Endometrial microvascular endothelial cells (primary cell): ENCODE data around the gene COL5A2. TPM values are rescaled to one million over a fixed set of nuclear protein-coding genes. Genes with fewer than 3 reads are reported as not detected.

Source experiments
- in situ Hi-C: cut with HindIII; loops from 2 replicates; pipeline ENCODE4 v1.10.0; 2017; ENCODE audit warnings: low sequenced_read_pairs, low pct_unique_long_range_greater_than_20kb; ENCODE audit errors: inconsistent ontology term
- total RNA-seq: library from RNA; depleted of rRNA; stranded (reverse); fragments of >200 nt; gene quantifications from one replicate; pipeline ENCODE4 v1.2.3, GENCODE V29; 2015; ENCODE audit errors: inconsistent ontology term

Gene COL5A2
- total RNA-seq, 1 donor from 2014 or later = 41.6 TPM

DNA sequence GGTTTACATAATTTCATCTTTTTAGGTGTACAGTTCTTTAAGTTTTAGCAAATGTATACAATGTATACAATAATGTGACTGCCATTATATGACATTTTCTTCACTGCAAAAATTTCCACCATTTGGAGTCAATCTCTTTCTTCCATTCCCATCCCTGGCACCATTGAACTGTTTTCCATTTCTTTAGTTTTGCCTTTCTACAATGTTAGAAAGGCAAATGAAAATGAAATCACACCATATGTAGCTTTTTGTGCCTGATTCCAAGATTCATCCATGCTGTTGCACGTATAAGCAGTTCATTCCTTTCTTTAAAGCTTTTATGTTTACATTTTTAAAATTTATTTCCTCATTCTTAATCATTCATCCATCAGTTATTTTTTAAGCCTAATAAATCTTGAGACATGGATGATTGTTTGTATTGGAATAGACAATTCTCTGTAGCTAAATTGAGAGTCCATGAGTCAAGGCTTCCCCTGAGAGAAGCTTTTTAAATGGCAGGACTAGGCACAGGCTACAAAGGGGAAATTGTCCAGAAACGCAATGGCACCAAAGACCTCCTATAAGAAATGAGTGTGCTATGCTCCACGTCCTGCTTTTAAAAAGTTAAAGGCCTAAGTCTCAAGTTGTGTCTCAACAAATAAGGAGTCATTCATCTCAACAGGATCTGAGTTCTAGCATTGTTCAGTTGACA is 8.7 kb upstream of the COL5A2 start:
- in situ Hi-C loops = no loop called here

DNA sequence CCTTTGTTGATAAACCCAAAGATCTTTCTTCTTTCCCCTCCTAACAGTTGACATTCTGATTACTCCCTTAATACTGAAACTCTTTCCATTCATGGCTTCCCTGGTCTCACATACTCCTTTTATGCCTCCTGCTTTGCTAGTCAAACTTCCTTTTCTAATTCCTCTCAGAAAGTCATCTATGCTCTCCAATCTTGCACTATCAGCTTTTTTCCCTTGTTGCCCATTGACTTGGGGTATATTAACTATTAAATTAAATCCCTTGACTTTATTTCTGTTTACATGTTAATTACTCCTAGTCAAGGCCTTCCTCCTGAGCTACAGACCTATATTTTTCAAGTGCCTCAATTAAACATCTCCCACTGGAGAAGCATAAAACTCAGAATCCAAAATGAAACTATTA is 3.6 kb upstream of the COL5A2 start:
- in situ Hi-C loops = no loop called here

DNA sequence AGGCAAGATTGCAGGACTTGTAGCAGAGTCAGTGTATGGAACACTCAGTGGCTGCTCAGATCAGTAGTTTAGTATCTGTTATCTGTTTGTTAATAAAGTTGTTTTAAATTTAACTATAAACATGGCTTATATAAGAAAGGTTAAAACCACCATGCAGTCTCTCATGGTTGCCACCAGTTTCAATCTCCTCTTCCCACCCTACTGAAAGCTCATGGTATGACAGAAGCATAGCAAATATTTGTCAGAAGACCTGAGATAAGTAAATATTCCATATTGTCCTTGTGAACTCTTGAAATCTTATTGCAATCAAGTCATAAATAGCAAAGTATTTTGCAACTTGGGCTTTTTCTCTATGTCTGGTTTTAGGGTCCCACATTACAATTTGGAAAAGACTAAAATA is 2.1 kb upstream of the COL5A2 start:
- in situ Hi-C loops = no loop called here

DNA sequence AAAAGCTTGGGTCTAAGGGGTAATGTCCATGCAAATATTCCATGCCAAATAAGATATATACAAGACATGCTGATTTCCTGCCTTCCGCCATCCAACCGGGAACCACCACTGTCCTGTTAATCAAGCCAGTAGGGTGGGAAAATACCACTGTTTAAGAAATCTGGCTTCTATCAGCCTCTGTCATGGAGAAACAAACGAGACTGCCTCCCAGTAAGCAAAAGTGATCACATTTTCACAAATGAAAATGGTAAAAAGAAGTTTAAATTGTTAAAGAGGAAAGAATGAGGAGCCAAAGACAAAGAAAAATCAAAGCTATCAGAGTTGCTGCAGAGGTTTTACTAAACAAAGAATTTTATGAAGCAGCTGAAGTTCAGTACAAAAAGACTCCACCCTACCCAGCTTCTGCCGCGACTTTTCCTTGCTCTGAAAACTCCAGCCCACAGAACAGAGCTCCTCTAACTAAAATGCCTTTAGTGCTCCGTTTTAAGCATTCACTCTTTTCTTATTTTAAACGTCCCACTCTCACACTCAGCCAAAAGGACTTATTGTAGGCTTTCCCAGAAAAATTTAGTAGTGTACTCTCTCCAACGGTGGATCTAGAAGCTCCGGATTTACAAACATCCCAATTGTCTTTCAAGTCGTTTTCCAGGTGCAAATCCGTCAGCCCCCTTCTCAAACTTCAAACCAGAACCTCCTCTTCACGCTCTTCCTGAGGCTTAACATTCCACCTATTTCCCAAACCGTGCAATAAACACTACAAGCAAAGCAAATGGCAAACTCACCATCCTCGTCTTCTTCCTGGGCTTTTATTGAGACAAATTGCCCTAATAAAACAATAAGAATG is 613 bp downstream of the COL5A2 start:
- in situ Hi-C loops = no loop called here

DNA sequence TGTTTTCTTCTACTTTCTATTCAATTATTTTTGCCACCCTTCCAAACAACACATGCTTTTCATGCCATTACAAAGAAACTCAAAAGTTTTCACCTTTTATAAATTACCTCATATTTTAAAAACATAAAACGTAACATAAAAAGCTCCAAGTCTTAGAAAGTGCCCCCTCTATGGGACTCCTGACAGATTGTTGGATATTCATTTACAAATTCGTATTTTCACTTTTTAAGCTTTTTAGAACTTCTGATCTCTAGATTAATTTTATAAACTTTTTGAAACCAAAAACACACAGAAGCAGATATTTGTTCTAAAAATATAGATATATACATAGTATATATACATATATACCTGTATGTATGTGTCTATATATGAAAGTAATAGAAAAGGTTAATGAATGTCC is 1.5 kb downstream of the COL5A2 start:
- in situ Hi-C loops = no loop called here

DNA sequence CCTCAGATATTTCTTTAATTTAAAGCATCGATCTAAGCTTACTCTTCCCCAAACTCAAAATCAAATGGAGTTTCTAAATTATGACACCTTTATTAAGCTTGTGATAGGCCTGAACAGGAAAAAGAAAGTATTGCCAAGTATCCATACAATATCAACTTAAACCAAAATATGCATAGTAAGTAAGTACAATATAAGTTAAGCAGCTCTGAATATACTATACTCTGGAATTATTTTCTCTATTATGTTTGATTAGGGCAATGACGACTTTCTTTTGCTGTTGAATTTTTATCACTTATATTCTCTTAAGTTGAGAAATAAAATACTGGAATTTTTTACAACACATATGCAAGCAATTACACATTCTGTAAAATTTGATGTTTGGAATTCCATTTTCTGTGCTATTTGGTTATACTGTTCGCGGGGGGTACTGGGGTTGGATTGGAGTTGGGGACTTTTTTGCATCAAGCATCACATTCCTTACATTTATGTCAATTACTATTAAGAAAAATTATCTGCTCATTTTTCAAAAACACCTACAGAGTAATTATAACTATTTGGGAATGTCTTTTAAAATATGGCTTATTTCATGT is 2.2 kb downstream of the COL5A2 start:
- in situ Hi-C loops = no loop called here

DNA sequence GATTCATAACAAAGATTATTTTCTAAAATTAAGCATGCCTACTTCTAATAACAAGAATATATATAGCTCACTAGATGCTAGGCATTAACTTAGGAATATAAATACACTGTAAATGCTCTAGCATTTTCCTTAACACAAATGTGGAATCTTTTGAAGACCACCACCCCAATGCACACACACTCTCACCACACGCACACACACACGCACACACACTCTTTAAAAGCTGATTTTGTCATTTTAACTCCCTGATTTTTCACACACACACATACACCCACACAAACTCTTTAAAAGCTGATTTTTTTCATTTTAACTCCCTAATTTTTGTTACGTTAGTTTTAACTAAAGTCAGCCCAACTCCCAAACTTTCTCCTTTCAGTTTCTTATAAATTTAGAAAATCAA is 3.0 kb downstream of the COL5A2 start:
- in situ Hi-C loops = no loop called here

DNA sequence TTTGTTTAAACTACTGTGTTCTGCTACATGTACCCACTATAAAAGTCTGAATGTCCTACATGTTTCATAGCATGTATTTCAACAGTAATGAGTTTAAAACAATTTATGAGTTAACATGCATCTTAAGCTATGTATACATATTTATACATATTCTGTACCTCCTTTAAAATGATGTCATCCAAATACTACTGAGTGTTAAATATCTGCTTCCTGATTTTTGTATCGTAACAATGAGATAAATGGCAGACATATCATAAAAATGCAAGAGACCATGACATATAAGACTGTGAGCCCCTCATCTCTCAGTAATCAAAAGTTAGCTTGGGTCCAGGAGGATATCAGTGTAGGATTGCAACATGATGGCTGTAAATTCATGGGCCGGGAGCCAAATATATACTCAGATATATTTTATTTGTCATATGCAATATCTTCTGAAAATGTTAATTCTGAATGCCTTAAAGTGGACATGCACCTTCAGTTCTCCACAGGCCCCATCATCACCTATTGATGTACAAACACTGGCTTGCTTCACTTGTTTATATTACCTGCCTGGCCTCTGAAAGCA is 3.6 kb downstream of the COL5A2 start:
- in situ Hi-C loops = no loop called here

DNA sequence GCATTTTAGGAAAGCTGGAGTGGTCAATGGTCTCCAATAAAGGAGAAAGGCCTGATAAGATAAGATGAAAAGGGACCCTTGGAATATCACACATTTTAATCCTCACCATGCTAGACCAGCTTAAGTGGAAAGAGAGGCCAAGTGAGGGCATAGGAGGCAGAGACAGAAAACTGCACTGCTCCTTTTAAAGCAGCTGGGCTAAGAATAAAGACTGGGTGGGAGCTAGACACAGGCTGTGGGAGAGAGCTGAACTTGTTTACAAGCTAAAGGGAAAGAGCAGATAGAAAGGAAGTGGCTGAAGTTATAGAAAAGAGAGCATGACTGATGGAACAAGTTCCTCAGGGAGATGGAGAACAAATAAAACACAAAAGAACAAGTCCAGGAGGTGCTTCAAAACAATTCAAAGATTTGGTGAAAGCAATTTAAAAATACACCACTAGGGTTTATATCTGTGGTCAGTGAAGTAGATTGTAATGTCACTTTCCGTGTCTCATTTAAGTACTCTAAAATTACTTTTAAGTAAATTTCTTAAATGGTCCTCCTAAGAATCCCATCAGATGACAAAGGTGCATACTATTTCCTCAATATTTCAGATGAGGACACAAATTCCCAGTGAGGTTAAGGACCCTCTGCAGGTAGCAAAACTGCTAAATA is 7.5 kb downstream of the COL5A2 start:
- in situ Hi-C loops = no loop called here

DNA sequence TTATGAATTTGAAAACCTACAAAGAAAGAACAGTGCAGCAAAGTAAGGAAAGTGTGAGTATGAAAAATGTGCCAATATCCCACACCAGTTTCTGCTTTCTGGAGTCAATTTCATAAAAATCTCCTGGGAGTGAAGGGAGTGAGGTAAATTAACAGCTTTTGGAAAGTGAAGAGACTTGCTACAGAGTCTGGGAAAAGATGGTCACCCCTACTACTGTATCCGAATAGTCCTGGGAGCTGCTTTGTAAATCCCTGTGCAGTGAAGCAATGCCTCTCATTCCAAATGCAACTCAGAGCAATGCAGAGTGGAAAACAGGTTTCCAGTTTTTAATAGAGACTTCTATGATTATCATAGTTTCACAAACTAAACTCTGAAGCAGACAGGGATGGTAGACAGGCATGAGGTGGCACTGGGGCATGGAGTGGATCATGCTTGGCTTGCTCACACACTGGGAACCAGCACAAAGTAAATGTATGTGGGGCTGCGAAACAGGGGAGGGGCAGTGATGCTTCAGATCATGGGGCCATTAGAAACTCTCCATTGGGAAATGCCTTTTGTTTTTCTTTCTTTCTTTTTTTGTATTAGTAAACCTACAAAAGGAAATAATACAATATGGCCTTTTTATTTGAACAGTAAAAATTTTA is 10.6 kb downstream of the COL5A2 start:
- in situ Hi-C loops = no loop called here

DNA sequence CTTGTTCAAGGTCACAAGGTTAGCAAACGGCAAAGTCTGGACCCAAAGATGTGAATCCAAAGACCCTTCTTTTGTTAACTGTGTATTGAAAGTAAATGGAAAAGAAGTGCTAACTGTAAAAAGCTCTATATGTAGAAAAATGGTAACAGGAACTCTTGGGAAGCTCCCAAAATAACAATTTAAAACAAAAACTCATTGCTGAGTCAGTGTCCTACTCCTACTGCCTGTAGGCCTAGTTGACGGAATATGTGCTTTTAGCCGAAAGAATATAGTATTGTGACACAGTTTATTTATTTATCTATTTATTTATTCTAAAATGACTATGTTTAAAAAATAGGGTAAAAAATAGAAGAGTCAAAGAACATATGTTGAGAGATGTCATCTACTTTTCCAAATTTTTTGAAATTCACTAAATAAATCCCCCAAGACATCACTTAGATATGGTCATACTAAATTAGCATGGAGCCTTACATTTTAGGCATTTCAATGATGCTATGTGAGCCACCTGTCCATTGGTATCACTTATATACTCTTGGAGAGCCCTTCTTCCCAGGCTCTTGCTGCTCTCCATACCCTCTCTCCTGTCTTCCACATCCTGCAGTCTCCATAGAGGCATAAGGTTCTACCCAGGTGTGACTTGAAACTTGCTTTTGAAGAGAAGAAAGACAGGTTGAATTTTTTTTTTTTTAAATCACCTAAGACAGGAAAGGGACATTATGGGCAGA is 13.7 kb downstream of the COL5A2 start:
- in situ Hi-C loops = no loop called here

DNA sequence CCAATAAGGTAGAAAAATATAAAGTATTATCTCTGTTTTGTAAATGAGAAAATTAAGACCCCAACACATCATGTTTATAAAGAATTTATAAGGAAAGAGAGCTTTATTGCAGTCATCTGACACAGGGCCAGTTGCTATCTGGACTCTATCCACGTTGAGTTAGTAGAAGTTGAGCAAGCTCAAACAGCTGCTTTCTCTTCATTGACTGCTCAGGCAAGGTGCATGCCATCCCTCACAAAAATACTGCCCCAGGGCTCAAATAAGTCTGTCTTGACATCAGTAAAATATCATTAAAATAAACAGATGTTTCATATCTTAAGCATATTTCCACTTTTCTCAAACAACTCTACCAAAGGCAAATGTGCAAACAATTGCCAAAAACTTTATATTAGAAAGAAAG is 14.8 kb downstream of the COL5A2 start:
- in situ Hi-C loops = no loop called here

DNA sequence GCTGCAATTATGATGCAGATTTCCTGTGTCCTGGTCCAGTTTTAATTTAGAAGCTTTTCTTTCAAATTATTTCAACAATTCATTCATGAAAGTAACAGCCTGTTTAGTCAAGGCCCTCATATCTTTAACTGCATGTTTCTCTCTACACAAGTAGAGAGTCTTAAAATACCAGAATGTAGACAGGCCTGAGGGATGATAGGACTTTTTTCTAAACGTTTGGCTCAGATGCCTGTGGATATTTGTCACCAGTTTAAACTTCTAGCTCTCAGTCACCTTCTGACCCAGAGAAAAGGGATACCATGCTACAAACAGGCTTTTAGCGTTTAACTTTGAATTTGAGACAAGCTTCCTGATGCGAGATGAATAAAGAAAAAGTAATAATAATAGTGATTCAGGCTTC is 15.7 kb downstream of the COL5A2 start:
- in situ Hi-C loops = no loop called here

DNA sequence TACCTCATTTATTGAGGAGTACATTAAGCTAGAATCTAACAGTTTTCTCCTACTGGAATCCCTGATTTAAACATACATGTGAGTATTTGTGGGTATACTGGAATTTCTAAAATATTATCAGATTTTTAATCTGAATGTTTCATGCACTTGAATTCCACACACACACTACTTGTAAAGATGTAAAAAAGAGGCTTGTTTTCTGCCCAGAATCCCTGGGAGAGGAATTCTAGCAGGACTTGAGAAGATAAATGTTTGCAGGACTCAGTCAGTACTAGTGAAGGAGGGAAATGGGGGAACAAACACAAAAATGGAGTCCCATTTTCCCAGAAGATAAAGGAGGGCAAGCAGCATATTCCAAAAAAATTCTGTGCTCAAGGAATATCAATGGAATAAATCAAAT is 17.0 kb downstream of the COL5A2 start:
- in situ Hi-C loops = no loop called here

DNA sequence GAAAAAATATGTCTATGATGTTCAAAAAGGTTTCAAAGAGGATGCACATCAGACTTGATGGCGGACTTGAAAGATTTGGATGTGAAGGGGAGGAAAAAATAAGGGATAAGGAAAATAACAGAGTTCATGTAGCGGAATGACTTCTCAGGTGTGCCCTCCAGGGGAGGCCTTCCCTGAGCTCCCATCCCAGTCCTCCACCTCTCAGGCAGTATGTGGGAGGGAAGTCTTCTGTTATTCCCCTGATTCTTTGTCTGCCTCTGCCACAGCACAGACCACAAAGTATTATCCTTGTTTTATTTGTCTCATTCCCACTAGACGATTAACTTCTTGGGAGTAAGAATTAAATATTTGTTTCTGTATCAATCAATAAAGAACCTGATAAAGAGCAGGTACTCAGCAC is 17.7 kb downstream of the COL5A2 start:
- in situ Hi-C loops = no loop called here

DNA sequence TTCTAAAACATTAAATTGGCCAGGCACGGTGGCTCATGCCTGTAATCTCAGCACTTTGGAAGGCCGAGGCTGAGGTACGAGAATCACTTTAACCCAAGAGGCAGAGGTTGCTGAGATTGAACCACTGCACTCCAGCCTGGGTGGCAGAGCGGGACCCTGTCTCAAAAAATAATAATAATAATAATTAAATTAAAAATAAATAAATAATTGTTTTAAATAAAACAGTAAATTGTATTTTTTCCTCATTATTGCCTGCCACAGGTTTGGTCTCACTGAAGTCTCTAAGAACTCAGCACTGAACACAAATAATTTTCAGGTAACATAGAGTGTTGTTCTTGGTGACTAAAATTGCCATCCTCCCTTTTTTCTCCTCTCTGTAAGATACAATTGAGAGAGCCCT is 19.8 kb downstream of the COL5A2 start:
- in situ Hi-C loops = no loop called here

DNA sequence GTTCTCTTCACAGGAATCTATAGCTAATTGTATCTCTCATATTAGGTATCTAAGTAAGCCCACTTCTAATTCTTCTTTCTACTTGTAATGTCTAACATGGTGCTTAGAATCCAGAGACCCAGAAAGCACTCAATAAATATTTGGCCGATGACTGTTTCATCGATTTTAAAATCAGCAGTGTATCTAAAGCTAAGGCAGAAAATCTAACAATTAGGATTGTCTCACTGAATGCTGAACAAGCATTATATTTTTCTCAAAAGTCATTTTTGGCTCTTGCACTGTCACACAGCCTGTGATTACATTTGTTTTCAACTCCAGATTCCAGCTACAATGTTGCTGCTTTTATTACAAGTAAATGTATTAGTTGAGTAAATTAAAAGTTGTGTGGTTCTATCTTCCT is 20.3 kb downstream of the COL5A2 start:
- in situ Hi-C loops = no loop called here

DNA sequence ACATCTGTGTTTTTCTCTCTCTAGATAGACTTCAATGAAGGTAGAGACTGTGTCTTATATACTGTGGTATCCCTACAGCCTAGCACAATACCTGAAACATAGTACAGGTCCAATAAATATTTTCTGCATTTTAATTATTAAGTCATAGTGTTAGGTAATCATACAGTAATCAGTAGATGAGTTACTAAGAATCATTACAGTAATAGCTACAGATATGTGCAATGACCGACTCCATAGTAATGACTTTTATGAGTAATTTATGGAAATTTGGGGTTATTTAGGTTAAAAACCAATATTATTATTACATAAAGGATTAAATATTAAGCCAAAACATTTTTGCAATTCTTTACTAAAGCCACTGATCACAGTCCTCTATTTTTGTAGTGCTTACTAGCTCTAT is 21.6 kb downstream of the COL5A2 start:
- in situ Hi-C loops = no loop called here
